K562 (cell line): ENCODE measurements around the gene NPAS3. TPM values are rescaled to one million over a fixed set of nuclear protein-coding genes. Genes with fewer than 3 reads are reported as not detected.

Source experiments
- ARHGAP35 ChIP-seq: fragments of 450-650 bp; IDR thresholded peaks from 2 replicates; pipeline ENCODE4 v1.6.1; 2018; ENCODE audit not compliant: partially characterized antibody
- ETV1 ChIP-seq: fragments of 450-650 bp; conservative IDR thresholded peaks from 2 replicates; pipeline ENCODE4 v1.6.1; 2016; ENCODE audit warnings: missing genetic modification characterization, control low read depth, low read depth, missing compliant biosample characterization
- MEIS2 ChIP-seq: fragments of 450-650 bp; IDR thresholded peaks from 2 replicates; pipeline ENCODE4 v1.6.1; 2014; ENCODE audit warnings: mild to moderate bottlenecking; ENCODE audit not compliant: partially characterized antibody
- POLR2H ChIP-seq: IDR thresholded peaks from 2 replicates; pipeline ENCODE4 v1.6.1; 2016; ENCODE audit warnings: missing genetic modification characterization, low read depth, mild to moderate bottlenecking, control low read depth, missing compliant biosample characterization, moderate library complexity
- SMAD2 ChIP-seq: fragments of 150-350 bp; IDR thresholded peaks from 2 replicates; pipeline ENCODE4 v1.6.1; 2014; ENCODE audit warnings: low read depth, mild to moderate bottlenecking, low read length
- TRIM28 ChIP-seq: fragments of 450-650 bp; IDR thresholded peaks from 2 replicates; pipeline ENCODE4 v1.6.1; 2017
- TSC22D4 ChIP-seq: fragments of 450-650 bp; IDR thresholded peaks from 2 replicates; pipeline ENCODE4 v1.6.1; 2016; ENCODE audit warnings: missing genetic modification characterization, missing biosample characterization, control low read depth
- ZC3H11A ChIP-seq: IDR thresholded peaks from 2 replicates; pipeline ENCODE4 v1.6.1; 2012; ENCODE audit warnings: low read depth, low read length, improper control_type of control experiment
- ZNF318 ChIP-seq, 2 experiments: fragments of 450-650 bp; IDR thresholded peaks; 2 replicates each; pipeline ENCODE4 v1.6.1; 2016; ENCODE audit warnings: mild to moderate bottlenecking in 2 of 2, borderline replicate concordance in 1 of 2, low read depth in 1 of 2, moderate library complexity in 1 of 2
- ZNF347 ChIP-seq: fragments of 450-650 bp; formaldehyde crosslinking; IDR thresholded peaks from 2 replicates; pipeline ENCODE4 v1.4.0; 2020; ENCODE audit warnings: low read depth, mild to moderate bottlenecking, moderate library complexity
- polyA plus RNA-seq, 8 experiments: library from polyadenylated mRNA; depleted of rRNA in 4 of 8; stranded (reverse) in 5 of 8; unstranded in 3 of 8; fragments of >200 nt; fragmentation: Nextera tagmentation in 2 of 8; fragmentation: Illumina TruSeq in 1 of 8; extraction: Ambion mirVana in 2 of 8; extraction: Trizol in 1 of 8; gene quantifications; 2 replicates each; pipeline versions ENCODE4 v1.2.1 to v1.2.3, GENCODE V29; 2011 to 2014; ENCODE audit warnings: inconsistent platforms in 1 of 8, missing spikeins in 1 of 8
- total RNA-seq, 7 experiments: library from RNA; depleted of rRNA in 6 of 7; stranded (reverse); fragments of >200 nt in 6 of 7; fragmentation: Illumina TruSeq in 2 of 7; extraction: Trizol in 2 of 7; gene quantifications; 2 replicates each; pipeline versions ENCODE4 v1.2.1 to v1.2.3, GENCODE V29; 2011 to 2021; ENCODE audit warnings: low replicate concordance in 1 of 7
- TF ChIP-seq, protein P1 (sequence below): sonication (generic); formaldehyde crosslinking; IDR thresholded peaks from 2 replicates; pipeline ENCODE4 v1.8.1; 2023; ENCODE audit warnings: mild to moderate bottlenecking, missing genetic modification reagents
- TF ChIP-seq, protein P2 (sequence below): IDR thresholded peaks from 3 replicates; pipeline ENCODE4 v1.6.1; 2011; ENCODE audit warnings: borderline replicate concordance, mild to moderate bottlenecking; ENCODE audit not compliant: insufficient read length, insufficient read depth

NPAS3 gene
- total and polyA plus RNA-seq, 9 of the 15 experiments (the other 6 are each of a cell fraction or from before 2014, with no cell fraction given), result 0.04 TPM; not detected in 8

DNA sequence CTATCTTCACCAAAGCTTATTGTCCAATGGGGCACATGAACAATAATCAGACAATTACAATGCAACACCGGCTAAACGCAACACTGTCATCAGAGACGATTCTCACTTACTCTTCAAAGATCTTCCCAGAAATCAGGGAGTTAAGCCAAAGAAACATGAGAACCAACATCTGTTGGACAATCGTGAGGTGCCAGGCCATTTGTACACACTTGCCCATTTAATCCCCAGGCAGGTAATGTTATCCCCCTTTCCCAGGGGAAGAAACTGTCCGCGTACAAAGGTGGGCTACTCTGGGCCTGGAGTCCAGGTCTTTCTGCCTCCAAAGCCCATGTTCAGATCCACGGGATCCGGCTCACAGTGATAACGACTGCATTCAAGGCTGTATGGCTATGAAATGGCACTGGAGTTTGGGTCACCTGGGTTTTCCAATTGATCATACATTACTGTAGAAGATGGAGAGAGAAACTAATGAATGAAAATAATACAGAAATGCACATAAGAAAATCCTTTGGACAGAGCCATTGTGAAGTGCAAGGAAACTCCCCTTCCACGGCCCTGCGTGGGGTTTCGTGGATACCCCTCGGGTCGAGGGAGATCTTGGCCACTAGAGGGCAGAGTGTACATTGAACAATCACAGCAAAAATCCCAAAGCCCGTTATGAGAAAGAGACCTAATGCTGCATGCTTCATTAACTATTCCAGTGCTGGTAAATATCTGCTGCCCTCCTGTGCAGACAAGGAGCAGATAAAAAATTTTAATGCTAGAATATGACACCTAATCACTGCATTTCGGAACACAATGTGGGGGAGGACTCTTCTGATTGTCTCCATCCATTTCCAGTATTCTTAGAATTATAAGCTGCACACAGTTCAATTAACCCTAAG is 900.8 kb downstream of the NPAS3 start (continued):
- TF ChIP-seq POLR2H (no peak), ETV1 (tag) (no peak), SMAD2 (no peak), TSC22D4 (tag) (no peak), ZNF347 (CRISPR knock-in tag) (no peak), ZNF318 (IDR thresholded peaks at IDR 0.05; ENCODE audit: borderline replicate concordance in 1 of 2, low read depth in 1 of 2) (no peak), ZC3H11A (no peak), MEIS2 (no peak), ARHGAP35 (no peak), TRIM28 (no peak)
- TF ChIP-seq, protein P1, sequence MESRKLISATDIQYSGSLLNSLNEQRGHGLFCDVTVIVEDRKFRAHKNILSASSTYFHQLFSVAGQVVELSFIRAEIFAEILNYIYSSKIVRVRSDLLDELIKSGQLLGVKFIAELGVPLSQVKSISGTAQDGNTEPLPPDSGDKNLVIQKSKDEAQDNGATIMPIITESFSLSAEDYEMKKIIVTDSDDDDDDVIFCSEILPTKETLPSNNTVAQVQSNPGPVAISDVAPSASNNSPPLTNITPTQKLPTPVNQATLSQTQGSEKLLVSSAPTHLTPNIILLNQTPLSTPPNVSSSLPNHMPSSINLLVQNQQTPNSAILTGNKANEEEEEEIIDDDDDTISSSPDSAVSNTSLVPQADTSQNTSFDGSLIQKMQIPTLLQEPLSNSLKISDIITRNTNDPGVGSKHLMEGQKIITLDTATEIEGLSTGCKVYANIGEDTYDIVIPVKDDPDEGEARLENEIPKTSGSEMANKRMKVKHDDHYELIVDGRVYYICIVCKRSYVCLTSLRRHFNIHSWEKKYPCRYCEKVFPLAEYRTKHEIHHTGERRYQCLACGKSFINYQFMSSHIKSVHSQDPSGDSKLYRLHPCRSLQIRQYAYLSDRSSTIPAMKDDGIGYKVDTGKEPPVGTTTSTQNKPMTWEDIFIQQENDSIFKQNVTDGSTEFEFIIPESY, result no peak
- TF ChIP-seq, protein P2, sequence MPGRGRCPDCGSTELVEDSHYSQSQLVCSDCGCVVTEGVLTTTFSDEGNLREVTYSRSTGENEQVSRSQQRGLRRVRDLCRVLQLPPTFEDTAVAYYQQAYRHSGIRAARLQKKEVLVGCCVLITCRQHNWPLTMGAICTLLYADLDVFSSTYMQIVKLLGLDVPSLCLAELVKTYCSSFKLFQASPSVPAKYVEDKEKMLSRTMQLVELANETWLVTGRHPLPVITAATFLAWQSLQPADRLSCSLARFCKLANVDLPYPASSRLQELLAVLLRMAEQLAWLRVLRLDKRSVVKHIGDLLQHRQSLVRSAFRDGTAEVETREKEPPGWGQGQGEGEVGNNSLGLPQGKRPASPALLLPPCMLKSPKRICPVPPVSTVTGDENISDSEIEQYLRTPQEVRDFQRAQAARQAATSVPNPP, result no peak
